GM23338 (cell line): ENCODE measurements around the gene LSP1. TPM values are rescaled to one million over a fixed set of nuclear protein-coding genes. Genes with fewer than 3 reads are reported as not detected.

ENCODE experiments used
- ATAC-seq: fragments of 200-7000 bp; cut with Tn5 transposase; 3 replicates; pipeline ENCODE4 v1.9.1; 2020
- DNase-seq: peaks from one replicate; pipeline ENCODE4 v3.0.0-alpha.2; 2015; ENCODE audit warnings: low spot score
- H2AFZ ChIP-seq: fragments of 200-600 bp; sonication (generic); 2 replicates; pipeline ENCODE4 v1.8.0; 2016; ENCODE audit warnings: antibody characterized with exemption, mild to moderate bottlenecking, moderate library complexity
- H3F3A ChIP-seq: fragments of 200-600 bp; sonication (generic); replicated peaks from 2 replicates; pipeline ENCODE4 v1.8.0; 2017; ENCODE audit warnings: antibody characterized with exemption, mixed run types, low read depth
- H3K27ac ChIP-seq: fragments of 200-600 bp; sonication (generic); 2 replicates; pipeline ENCODE4 v1.6.1; 2016; ENCODE audit warnings: low read depth
- H3K27me3 ChIP-seq: fragments of 200-600 bp; sonication (generic); 2 replicates; pipeline ENCODE4 v1.8.0; 2016; ENCODE audit warnings: mild to moderate bottlenecking, mixed run types, moderate library complexity; ENCODE audit not compliant: insufficient read depth
- H3K36me3 ChIP-seq: fragments of 200-600 bp; sonication (generic); 2 replicates; pipeline ENCODE4 v1.8.0; 2016; ENCODE audit warnings: mild to moderate bottlenecking; ENCODE audit not compliant: insufficient read depth
- H3K4me1 ChIP-seq: fragments of 200-600 bp; sonication (generic); 2 replicates; pipeline ENCODE4 v1.8.0; 2016; ENCODE audit warnings: mild to moderate bottlenecking, moderate library complexity; ENCODE audit not compliant: insufficient read depth
- H3K4me2 ChIP-seq: fragments of 200-600 bp; sonication (generic); 2 replicates; pipeline ENCODE4 v1.7.1; 2017; ENCODE audit warnings: mixed run types
- H3K4me3 ChIP-seq: fragments of 200-600 bp; sonication (generic); 2 replicates; pipeline ENCODE4 v1.6.1; 2016; ENCODE audit warnings: mixed run types
- H3K79me2 ChIP-seq: fragments of 200-600 bp; sonication (generic); replicated peaks from 2 replicates; pipeline ENCODE4 v1.8.0; 2017; ENCODE audit warnings: mild to moderate bottlenecking; ENCODE audit not compliant: insufficient read depth
- H3K9me2 ChIP-seq: fragments of 200-600 bp; sonication (generic); 2 replicates; pipeline ENCODE4 v1.8.0; 2017; ENCODE audit not compliant: insufficient read depth
- H4K20me1 ChIP-seq: fragments of 200-600 bp; sonication (generic); replicated peaks from 2 replicates; pipeline ENCODE4 v1.8.0; 2017; ENCODE audit warnings: mild to moderate bottlenecking; ENCODE audit not compliant: insufficient read depth
- H3K27ac Mint-ChIP-seq: 2 replicates; pipeline ENCODE4 v1.8.0; 2020; ENCODE audit warnings: inconsistent platforms, mild to moderate bottlenecking, moderate library complexity, mixed read lengths
- H3K27me3 Mint-ChIP-seq: 3 replicates; pipeline ENCODE4 v1.8.0; 2022; ENCODE audit warnings: low read depth, mild to moderate bottlenecking, moderate library complexity, mixed read lengths, inconsistent platforms; ENCODE audit not compliant: insufficient read depth, poor library complexity
- H3K36me3 Mint-ChIP-seq: 3 replicates; pipeline ENCODE4 v1.8.0; 2021; ENCODE audit warnings: low read depth, mild to moderate bottlenecking, inconsistent platforms, moderate library complexity, mixed read lengths
- H3K4me1 Mint-ChIP-seq: 3 replicates; pipeline ENCODE4 v1.8.0; 2020; ENCODE audit warnings: mild to moderate bottlenecking, inconsistent platforms, mixed read lengths
- H3K4me3 Mint-ChIP-seq: 3 replicates; pipeline ENCODE4 v1.8.0; 2021; ENCODE audit warnings: moderate library complexity, mild to moderate bottlenecking, inconsistent platforms, mixed read lengths
- H3K9me3 Mint-ChIP-seq: 3 replicates; pipeline ENCODE4 v1.8.0; 2020; ENCODE audit warnings: moderate library complexity, mild to moderate bottlenecking, inconsistent platforms, mixed read lengths
- CREB1 ChIP-seq: fragments of 250-450 bp; sonication (Bioruptor Pico); IDR thresholded peaks from 2 replicates; pipeline ENCODE4 v1.5.0; 2020; ENCODE audit warnings: low read depth, mild to moderate bottlenecking, moderate library complexity
- CTCF ChIP-seq, 2 experiments: fragments of 200-600 bp in 1 of 2; sonication (generic) in 1 of 2; conservative IDR thresholded peaks; 2 replicates each; pipeline versions ENCODE4 v1.5.1 to v1.6.1; 2016 to 2017; ENCODE audit warnings: antibody characterized with exemption in 2 of 2, low read depth in 2 of 2, mild to moderate bottlenecking in 2 of 2, moderate library complexity in 1 of 2
- EZH2 ChIP-seq: fragments of 200-600 bp; sonication (generic); IDR thresholded peaks from one replicate; pipeline ENCODE4 v1.8.0; 2017; ENCODE audit warnings: antibody characterized with exemption, mild to moderate bottlenecking, low read depth; ENCODE audit not compliant: unreplicated experiment
- EZH2phosphoT487 ChIP-seq: fragments of 200-600 bp; sonication (generic); IDR thresholded peaks from one replicate; pipeline ENCODE4 v1.8.1; 2018; ENCODE audit warnings: antibody characterized with exemption; ENCODE audit not compliant: unreplicated experiment
- JUNB ChIP-seq: IDR thresholded peaks from one replicate; pipeline ENCODE4 v1.6.1; 2016; ENCODE audit warnings: antibody characterized with exemption; ENCODE audit not compliant: unreplicated experiment
- NANOG ChIP-seq: IDR thresholded peaks from 2 replicates; pipeline ENCODE4 v1.6.1; 2016; ENCODE audit warnings: antibody characterized with exemption, borderline replicate concordance
- POLR2AphosphoS5 ChIP-seq: IDR thresholded peaks from 2 replicates; pipeline ENCODE4 v1.6.1; 2016; ENCODE audit warnings: antibody characterized with exemption, low read depth
- STAT1 ChIP-seq: IDR thresholded peaks from one replicate; pipeline ENCODE4 v1.6.1; 2016; ENCODE audit warnings: antibody characterized with exemption; ENCODE audit not compliant: unreplicated experiment
- ZNF114 ChIP-seq: fragments of 250-450 bp; sonication (Bioruptor Pico); IDR thresholded peaks from 2 replicates; pipeline ENCODE4 v1.5.0; 2020; ENCODE audit warnings: mild to moderate bottlenecking, moderate library complexity
- ZNF331 ChIP-seq: fragments of 250-450 bp; sonication (Bioruptor Pico); IDR thresholded peaks from 2 replicates; pipeline ENCODE4 v1.5.0; 2020; ENCODE audit warnings: low read depth, mild to moderate bottlenecking, moderate library complexity
- polyA plus RNA-seq: library from polyadenylated mRNA; unstranded; fragments of >200 nt; fragmentation: Nextera tagmentation; extraction: Ambion mirVana; gene quantifications from 2 replicates; pipeline ENCODE4 v1.2.1, GENCODE V29; 2016
- total RNA-seq: library from RNA; depleted of rRNA; stranded (reverse); fragments of >200 nt; shearing (Covaris generic); gene quantifications from 2 replicates; pipeline ENCODE4 v1.2.3, GENCODE V29; 2014
- TF ChIP-seq, protein P1 (sequence below): IDR thresholded peaks from one replicate; pipeline ENCODE4 v1.6.1; 2018; ENCODE audit warnings: antibody characterized with exemption; ENCODE audit not compliant: unreplicated experiment
- TF ChIP-seq, protein P2 (sequence below): fragments of 250-450 bp; sonication (Bioruptor Pico); IDR thresholded peaks from 2 replicates; pipeline ENCODE4 v1.5.0; 2020; ENCODE audit warnings: mild to moderate bottlenecking, moderate library complexity
- TF ChIP-seq, protein P3 (sequence below): IDR thresholded peaks from 2 replicates; pipeline ENCODE4 v1.6.1; 2016; ENCODE audit warnings: antibody characterized with exemption

Gene LSP1
- total and polyA plus RNA-seq, 2 experiments from 2014 or later: 0.84 TPM; not detected in 1

- Histone ChIP-seq H3K27me3 (no peaks in the 10 kb centered on the region), H4K20me1 (no peaks in the 10 kb centered on the region), H3K79me2 (no peaks in the 10 kb centered on the region), H3K9me2 (no peaks in the 10 kb centered on the region), H3K36me3 (no peaks in the 10 kb centered on the region), H3K4me2 (no peak overlapping the region), H3K27ac (no peak overlapping the region), H3F3A (no peaks in the 10 kb centered on the region), H3K4me3 (no peak overlapping the region), H3K4me1 (no peaks in the 10 kb centered on the region), H2AFZ (peak overlapping the region; percentile 69; the same call in 1 of the 2 replicates)
- TF ChIP-seq, protein P1, sequence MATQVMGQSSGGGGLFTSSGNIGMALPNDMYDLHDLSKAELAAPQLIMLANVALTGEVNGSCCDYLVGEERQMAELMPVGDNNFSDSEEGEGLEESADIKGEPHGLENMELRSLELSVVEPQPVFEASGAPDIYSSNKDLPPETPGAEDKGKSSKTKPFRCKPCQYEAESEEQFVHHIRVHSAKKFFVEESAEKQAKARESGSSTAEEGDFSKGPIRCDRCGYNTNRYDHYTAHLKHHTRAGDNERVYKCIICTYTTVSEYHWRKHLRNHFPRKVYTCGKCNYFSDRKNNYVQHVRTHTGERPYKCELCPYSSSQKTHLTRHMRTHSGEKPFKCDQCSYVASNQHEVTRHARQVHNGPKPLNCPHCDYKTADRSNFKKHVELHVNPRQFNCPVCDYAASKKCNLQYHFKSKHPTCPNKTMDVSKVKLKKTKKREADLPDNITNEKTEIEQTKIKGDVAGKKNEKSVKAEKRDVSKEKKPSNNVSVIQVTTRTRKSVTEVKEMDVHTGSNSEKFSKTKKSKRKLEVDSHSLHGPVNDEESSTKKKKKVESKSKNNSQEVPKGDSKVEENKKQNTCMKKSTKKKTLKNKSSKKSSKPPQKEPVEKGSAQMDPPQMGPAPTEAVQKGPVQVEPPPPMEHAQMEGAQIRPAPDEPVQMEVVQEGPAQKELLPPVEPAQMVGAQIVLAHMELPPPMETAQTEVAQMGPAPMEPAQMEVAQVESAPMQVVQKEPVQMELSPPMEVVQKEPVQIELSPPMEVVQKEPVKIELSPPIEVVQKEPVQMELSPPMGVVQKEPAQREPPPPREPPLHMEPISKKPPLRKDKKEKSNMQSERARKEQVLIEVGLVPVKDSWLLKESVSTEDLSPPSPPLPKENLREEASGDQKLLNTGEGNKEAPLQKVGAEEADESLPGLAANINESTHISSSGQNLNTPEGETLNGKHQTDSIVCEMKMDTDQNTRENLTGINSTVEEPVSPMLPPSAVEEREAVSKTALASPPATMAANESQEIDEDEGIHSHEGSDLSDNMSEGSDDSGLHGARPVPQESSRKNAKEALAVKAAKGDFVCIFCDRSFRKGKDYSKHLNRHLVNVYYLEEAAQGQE: no peak
- no peak for TF ChIP-seq JUNB
- TF ChIP-seq STAT1: no peak
- no peak for TF ChIP-seq ZNF331 (CRISPR knock-in tag)
- TF ChIP-seq CTCF (conservative IDR thresholded peaks at IDR 0.05; ENCODE audit: low read depth in 2 of 2): no peak
- no peak for TF ChIP-seq CREB1
- TF ChIP-seq, protein P2, sequence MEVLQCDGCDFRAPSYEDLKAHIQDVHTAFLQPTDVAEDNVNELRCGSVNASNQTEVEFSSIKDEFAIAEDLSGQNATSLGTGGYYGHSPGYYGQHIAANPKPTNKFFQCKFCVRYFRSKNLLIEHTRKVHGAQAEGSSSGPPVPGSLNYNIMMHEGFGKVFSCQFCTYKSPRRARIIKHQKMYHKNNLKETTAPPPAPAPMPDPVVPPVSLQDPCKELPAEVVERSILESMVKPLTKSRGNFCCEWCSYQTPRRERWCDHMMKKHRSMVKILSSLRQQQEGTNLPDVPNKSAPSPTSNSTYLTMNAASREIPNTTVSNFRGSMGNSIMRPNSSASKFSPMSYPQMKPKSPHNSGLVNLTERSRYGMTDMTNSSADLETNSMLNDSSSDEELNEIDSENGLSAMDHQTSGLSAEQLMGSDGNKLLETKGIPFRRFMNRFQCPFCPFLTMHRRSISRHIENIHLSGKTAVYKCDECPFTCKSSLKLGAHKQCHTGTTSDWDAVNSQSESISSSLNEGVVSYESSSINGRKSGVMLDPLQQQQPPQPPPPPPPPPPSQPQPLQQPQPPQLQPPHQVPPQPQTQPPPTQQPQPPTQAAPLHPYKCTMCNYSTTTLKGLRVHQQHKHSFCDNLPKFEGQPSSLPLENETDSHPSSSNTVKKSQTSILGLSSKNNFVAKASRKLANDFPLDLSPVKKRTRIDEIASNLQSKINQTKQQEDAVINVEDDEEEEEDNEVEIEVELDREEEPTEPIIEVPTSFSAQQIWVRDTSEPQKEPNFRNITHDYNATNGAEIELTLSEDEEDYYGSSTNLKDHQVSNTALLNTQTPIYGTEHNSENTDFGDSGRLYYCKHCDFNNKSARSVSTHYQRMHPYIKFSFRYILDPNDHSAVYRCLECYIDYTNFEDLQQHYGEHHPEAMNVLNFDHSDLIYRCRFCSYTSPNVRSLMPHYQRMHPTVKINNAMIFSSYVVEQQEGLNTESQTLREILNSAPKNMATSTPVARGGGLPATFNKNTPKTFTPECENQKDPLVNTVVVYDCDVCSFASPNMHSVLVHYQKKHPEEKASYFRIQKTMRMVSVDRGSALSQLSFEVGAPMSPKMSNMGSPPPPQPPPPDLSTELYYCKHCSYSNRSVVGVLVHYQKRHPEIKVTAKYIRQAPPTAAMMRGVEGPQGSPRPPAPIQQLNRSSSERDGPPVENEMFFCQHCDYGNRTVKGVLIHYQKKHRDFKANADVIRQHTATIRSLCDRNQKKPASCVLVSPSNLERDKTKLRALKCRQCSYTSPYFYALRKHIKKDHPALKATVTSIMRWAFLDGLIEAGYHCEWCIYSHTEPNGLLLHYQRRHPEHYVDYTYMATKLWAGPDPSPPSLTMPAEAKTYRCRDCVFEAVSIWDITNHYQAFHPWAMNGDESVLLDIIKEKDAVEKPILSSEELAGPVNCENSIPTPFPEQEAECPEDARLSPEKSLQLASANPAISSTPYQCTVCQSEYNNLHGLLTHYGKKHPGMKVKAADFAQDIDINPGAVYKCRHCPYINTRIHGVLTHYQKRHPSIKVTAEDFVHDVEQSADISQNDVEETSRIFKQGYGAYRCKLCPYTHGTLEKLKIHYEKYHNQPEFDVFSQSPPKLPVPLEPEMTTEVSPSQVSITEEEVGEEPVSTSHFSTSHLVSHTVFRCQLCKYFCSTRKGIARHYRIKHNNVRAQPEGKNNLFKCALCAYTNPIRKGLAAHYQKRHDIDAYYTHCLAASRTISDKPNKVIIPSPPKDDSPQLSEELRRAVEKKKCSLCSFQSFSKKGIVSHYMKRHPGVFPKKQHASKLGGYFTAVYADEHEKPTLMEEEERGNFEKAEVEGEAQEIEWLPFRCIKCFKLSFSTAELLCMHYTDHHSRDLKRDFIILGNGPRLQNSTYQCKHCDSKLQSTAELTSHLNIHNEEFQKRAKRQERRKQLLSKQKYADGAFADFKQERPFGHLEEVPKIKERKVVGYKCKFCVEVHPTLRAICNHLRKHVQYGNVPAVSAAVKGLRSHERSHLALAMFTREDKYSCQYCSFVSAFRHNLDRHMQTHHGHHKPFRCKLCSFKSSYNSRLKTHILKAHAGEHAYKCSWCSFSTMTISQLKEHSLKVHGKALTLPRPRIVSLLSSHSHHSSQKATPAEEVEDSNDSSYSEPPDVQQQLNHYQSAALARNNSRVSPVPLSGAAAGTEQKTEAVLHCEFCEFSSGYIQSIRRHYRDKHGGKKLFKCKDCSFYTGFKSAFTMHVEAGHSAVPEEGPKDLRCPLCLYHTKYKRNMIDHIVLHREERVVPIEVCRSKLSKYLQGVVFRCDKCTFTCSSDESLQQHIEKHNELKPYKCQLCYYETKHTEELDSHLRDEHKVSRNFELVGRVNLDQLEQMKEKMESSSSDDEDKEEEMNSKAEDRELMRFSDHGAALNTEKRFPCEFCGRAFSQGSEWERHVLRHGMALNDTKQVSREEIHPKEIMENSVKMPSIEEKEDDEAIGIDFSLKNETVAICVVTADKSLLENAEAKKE: no peak
- no peak for TF ChIP-seq POLR2AphosphoS5
- TF ChIP-seq EZH2phosphoT487: no peak
- TF ChIP-seq, protein P3, sequence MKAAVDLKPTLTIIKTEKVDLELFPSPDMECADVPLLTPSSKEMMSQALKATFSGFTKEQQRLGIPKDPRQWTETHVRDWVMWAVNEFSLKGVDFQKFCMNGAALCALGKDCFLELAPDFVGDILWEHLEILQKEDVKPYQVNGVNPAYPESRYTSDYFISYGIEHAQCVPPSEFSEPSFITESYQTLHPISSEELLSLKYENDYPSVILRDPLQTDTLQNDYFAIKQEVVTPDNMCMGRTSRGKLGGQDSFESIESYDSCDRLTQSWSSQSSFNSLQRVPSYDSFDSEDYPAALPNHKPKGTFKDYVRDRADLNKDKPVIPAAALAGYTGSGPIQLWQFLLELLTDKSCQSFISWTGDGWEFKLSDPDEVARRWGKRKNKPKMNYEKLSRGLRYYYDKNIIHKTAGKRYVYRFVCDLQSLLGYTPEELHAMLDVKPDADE: no peak
- no peak for TF ChIP-seq ZNF114 (CRISPR knock-in tag)
- TF ChIP-seq EZH2: no peak
- no peak for TF ChIP-seq NANOG
- ATAC-seq: peak; percentile 3; the same call in 1 of the 3 replicates
- peaks cover 11% of the 10 kb centered on the region for H3K27me3 Mint-ChIP-seq
- no peaks in the 10 kb centered on the region for H3K36me3 Mint-ChIP-seq
- no peaks in the 10 kb centered on the region for H3K4me1 Mint-ChIP-seq
- no peak overlapping the region for H3K4me3 Mint-ChIP-seq
- no peak overlapping the region for H3K27ac Mint-ChIP-seq
- DNase-seq: no peak
- peaks cover 3% of the 10 kb centered on the region; the same call in 2 of the 3 replicates for H3K9me3 Mint-ChIP-seq
These were observed 28.5 kb upstream of the LSP1 start for GRCh38 chr11:1824221-1825038.
